NB4 (cell line): ENCODE results near the gene SLC7A9.
"Not testable (repeated sequence)": the region's sequence is repeated elsewhere in the genome, so short reads cannot be mapped to it uniquely, and the experiment has no call there.

ENCODE experiments used
- MYC ChIP-seq: IDR thresholded peaks from 2 replicates; pipeline ENCODE4 v1.6.1; 2011; ENCODE audit warnings: low read depth, low read length
- POLR2A ChIP-seq: IDR thresholded peaks from 2 replicates; pipeline ENCODE4 v1.6.1; 2011; ENCODE audit warnings: mild to moderate bottlenecking; ENCODE audit not compliant: insufficient read length; ENCODE audit errors: extremely low read depth
- TF ChIP-seq, protein P1 (sequence below): IDR thresholded peaks from one replicate; pipeline ENCODE4 v1.5.1; 2012; ENCODE audit warnings: low read depth, low read length
- TF ChIP-seq, protein P2 (sequence below): IDR thresholded peaks from 2 replicates; pipeline ENCODE4 v1.6.1; 2011; ENCODE audit warnings: low read depth, low read length

GRCh38 chr19:32832094-32832493 lies 37.5 kb downstream of the SLC7A9 start:
- TF ChIP-seq, protein P1, sequence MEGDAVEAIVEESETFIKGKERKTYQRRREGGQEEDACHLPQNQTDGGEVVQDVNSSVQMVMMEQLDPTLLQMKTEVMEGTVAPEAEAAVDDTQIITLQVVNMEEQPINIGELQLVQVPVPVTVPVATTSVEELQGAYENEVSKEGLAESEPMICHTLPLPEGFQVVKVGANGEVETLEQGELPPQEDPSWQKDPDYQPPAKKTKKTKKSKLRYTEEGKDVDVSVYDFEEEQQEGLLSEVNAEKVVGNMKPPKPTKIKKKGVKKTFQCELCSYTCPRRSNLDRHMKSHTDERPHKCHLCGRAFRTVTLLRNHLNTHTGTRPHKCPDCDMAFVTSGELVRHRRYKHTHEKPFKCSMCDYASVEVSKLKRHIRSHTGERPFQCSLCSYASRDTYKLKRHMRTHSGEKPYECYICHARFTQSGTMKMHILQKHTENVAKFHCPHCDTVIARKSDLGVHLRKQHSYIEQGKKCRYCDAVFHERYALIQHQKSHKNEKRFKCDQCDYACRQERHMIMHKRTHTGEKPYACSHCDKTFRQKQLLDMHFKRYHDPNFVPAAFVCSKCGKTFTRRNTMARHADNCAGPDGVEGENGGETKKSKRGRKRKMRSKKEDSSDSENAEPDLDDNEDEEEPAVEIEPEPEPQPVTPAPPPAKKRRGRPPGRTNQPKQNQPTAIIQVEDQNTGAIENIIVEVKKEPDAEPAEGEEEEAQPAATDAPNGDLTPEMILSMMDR, result not testable (repeated sequence)
- TF ChIP-seq MYC, POLR2A: not testable (repeated sequence)
- TF ChIP-seq, protein P2, sequence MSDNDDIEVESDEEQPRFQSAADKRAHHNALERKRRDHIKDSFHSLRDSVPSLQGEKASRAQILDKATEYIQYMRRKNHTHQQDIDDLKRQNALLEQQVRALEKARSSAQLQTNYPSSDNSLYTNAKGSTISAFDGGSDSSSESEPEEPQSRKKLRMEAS, result not testable (repeated sequence)
